ENCODE data around the gene GSTA5.
"Not testable (repeated sequence)": the region's sequence is repeated elsewhere in the genome, so short reads cannot be mapped to it uniquely, and the experiment has no call there.

- TF ChIP-seq CTCF (IDR thresholded peaks at IDR 0.05); POLR2A (IDR thresholded peaks at IDR 0.05; ENCODE audit: low read depth); POLR2AphosphoS5 (IDR thresholded peaks at IDR 0.05): not testable (repeated sequence)
Observed at GRCh38 chr6:52827073-52827783, 13.4 kb downstream of the GSTA5 start.
